Activated CD4-positive, alpha-beta T cell treated with anti-CD3 and anti-CD28 coated beads, Interleukin-2, amount 10 ng/mL, durations not matched to agents 24 days and 14 days (primary cell): ENCODE data around the gene STK11IP. TPM values are rescaled to one million over a fixed set of nuclear protein-coding genes. Genes with fewer than 3 reads are reported as not detected.
A peak's percentile ranks its signal among the peaks of the same experiment; 100 is the strongest.

Source experiments
- DNase-seq: peaks from one replicate; pipeline ENCODE4 v3.0.0; 2022
- H3K27ac Mint-ChIP-seq: one replicate; pipeline ENCODE4 v1.8.0; 2022; ENCODE audit warnings: mild to moderate bottlenecking, mixed read lengths
- H3K27me3 Mint-ChIP-seq: one replicate; pipeline ENCODE4 v1.8.0; 2022; ENCODE audit warnings: mixed read lengths
- H3K36me3 Mint-ChIP-seq: one replicate; pipeline ENCODE4 v1.8.0; 2022; ENCODE audit warnings: low read depth, mild to moderate bottlenecking, mixed read lengths
- H3K4me1 Mint-ChIP-seq: one replicate; pipeline ENCODE4 v1.8.0; 2021; ENCODE audit warnings: mixed read lengths
- H3K4me3 Mint-ChIP-seq: one replicate; pipeline ENCODE4 v1.8.0; 2022; ENCODE audit warnings: mild to moderate bottlenecking, moderate library complexity, mixed read lengths
- H3K9me3 Mint-ChIP-seq: one replicate; pipeline ENCODE4 v1.8.0; 2021; ENCODE audit warnings: mixed read lengths
- intact Hi-C: fragments of 100-400 bp; cut with micrococcal nuclease; formaldehyde crosslinking; loops from one replicate; pipeline ENCODE4 v1.15.1; 2023
- total RNA-seq: library from RNA; stranded (reverse); gene quantifications from 2 replicates; pipeline ENCODE4 v1.2.3, GENCODE V29; 2022

Gene STK11IP
- total RNA-seq, 1 donor from 2014 or later, result 35.0 TPM

DNA sequence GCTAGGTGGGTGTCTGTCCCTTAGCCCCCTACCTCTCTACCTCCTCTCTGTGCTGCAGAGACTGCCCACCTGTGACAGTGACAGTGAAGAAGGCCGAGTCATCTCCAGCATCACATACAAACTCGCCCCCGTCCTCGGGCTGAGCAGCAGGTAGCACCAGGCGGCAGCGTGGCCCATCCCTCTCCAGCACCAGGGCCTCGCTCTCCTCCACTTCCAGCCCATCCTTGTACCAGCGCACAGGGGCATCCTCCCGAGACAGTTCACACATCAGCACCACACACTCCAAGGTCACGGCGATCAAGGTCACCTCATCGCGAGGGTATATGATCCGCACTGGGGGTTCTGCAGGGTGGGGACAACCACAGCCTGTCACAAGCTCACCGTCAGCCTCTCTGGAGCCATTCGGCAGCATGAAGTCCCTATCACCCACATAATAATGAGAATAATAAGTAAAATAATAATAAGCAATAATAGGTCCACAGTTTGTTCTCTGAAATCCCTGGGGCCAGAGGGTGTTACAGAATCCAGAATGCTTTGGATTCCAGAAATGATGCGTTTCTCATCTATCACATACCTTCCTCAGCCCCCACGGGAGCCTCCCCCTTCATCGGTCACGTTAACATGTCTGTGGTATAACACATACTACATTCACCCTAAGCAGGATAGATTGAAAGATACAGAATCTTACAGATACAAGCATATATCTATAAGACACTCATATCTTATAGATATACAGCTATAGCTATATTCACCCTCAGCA is 38.3 kb upstream of the STK11IP start:
- Mint-ChIP-seq H3K4me3 (no peak overlapping the region), H3K4me1 (no peaks in the 10 kb centered on the region), H3K36me3 (no peaks in the 10 kb centered on the region), H3K9me3 (no peaks in the 10 kb centered on the region), H3K27ac (no peak overlapping the region), H3K27me3 (peaks cover 1% of the 10 kb centered on the region)
- DNase-seq, result no peak
- intact Hi-C loops, result no loop called here

DNA sequence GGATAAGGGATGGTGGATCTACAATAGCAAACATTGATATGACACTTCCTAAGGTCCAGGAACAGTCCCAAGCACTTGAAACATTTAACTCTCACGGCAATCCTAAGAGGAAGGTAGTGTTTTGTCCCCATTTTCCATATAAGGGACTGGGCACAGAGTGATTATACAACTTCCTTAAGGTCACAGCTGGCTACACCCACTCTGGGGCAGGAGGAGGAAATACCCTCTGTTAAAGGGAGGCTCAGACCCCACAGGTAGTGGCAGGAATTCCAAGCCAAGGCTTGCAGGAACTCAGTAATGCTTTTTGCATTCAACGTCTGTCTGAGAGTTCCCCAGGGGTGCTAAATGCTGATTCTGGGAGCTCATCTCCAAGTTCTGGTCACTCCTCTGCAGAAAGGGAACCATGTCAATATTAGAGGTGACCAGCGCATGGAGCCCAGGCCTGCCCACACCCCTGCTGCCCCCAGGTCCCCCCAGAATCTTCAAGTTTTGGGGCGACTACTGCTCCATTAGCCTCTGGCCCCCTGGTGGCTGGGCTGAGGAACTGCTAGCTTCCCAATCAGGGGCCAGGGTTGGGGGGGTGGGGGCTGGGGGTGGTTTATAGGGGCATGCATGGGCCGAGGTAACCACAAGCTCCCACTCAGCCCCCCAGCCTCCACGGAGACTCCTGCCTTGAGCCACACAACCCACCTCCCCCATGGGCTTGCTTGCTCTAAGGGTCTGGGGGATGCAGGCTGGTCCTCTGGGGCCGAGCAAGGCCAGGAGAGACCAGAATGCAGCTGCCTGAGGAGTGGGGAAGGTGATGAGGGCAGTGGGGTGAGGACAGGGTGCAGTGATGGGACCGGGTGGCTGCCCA is 37.4 kb upstream of the STK11IP start:
- no peak overlapping the region for H3K27ac Mint-ChIP-seq
- intact Hi-C loops, result no loop called here

DNA sequence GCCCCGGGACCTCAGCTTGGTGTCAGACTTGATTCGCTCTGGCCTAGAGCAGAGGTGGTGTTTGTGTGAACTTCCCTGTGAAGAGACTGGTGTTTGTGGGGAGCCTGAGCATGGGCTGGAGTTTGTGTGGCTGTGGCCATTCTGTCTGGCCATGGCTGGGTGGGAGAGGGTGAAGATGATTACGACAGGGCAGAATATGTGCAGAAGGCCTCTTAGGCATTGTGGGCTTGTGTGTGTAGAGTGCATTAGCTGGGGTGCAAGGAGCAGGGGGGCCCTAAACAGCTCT is 36.8 kb upstream of the STK11IP start:
- Mint-ChIP-seq H3K4me3 (no peak overlapping the region), H3K27ac (no peak overlapping the region), H3K4me1 (no peaks in the 10 kb centered on the region), H3K36me3 (no peaks in the 10 kb centered on the region), H3K27me3 (peaks cover 3% of the 10 kb centered on the region), H3K9me3 (no peaks in the 10 kb centered on the region)
- DNase-seq, result no peak
- intact Hi-C loops, result no loop called here

More for the DNA sequence above, 37.4 kb upstream of the STK11IP start:
- Mint-ChIP-seq H3K4me1 (no peaks in the 10 kb centered on the region), H3K36me3 (no peaks in the 10 kb centered on the region), H3K27me3 (peaks cover 3% of the 10 kb centered on the region), H3K9me3 (no peaks in the 10 kb centered on the region), H3K4me3 (no peak overlapping the region)
- peak; percentile 72 for DNase-seq

DNA sequence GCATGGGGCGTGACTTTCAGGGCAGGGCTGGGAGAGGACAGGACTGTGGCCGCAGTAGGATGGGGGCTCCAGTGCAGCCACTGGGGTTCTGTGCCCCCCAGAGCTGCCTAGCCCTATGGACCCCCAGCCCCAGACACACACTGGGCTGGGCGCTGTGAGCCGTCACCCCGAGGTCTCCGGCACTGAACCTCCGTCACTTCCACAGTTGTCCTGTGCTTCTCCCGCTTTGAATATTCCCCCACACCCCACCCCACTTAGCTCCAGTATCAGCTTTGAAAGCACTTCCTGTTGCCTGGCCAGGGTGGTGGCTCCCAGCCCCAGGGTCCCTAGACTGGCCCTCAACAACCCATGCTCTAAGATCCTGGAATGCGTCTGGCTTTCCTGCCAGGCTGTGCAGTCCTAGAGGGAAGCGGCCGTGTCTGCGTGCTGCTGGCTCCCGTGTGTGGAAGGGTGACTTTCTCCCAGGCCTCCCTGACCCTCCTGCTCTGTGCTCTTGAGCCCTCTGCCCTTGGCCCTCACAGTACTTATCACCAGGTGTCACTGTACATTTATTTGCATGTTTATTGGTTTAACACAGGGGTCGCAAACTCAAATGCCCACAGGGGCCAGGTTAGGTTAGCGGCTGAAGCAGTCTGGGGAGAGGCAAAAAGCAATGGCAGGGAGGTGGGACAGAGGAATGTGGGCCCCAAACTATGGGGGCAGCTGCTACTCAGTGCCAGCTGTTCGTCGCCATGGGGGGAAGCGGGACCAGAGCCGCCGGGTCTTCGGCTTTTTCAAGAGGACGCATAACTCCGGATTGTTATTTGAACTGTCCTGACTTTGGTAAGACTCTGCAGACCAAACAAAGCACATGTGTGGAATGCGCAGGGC is 36.2 kb upstream of the STK11IP start:
- H3K27me3 Mint-ChIP-seq, result peaks cover 3% of the 10 kb centered on the region
- H3K9me3 Mint-ChIP-seq, result no peaks in the 10 kb centered on the region
- no peak for DNase-seq
- H3K36me3 Mint-ChIP-seq, result no peaks in the 10 kb centered on the region
- intact Hi-C loops, result no loop called here
- H3K4me3 Mint-ChIP-seq, result no peak overlapping the region
- no peak overlapping the region for H3K27ac Mint-ChIP-seq
- no peaks in the 10 kb centered on the region for H3K4me1 Mint-ChIP-seq

DNA sequence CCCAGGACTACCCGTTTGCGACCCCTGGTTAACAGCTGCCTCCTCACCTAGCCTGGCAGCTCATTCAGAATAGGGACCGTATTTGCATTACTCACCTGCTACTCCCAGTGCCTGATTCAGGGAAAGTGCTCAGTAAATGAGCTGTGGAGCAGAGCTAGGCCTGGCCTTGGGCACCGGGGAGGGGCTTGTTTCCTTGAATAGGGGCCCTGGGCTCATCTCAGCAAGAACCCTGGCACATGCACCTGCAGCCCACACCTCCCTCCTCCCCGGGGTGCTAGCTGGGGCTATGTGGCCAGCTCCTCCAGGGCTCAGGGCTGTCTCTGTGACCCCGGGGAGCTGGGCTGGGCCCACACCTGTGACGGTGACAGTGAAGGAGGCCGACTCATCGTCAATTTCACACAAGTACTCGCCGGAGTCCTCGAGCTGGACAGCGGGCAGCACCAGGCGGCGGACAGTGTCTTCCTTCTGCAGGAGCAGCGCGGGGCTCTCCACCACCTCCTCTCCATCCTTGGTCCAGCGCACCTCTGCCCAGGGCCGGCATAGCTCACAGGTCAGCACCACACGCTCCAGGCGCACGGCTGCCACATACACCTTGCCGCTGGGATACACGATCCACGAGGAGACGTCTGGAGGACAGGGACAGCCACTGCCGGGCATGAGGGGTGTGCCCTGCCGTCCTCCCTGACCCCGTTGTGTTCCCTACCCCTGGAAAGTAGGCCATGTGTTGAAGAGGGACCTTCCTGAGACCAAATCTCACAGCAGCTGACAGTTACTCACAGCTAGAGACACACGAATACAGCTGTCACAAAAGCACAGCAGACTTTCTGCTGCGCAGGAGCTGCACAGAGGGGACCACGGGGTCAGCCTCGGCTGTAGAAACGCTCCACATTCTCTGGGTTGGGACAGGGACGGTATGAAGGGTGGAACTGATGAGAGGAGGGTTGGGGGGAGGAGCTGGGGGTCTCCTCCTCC is 35.3 kb upstream of the STK11IP start:
- intact Hi-C loops, result no loop called here
- Mint-ChIP-seq H3K4me1 (no peaks in the 10 kb centered on the region), H3K27ac (no peak overlapping the region), H3K9me3 (no peaks in the 10 kb centered on the region), H3K27me3 (peaks cover 3% of the 10 kb centered on the region), H3K4me3 (no peak overlapping the region), H3K36me3 (no peaks in the 10 kb centered on the region)
- no peak for DNase-seq

DNA sequence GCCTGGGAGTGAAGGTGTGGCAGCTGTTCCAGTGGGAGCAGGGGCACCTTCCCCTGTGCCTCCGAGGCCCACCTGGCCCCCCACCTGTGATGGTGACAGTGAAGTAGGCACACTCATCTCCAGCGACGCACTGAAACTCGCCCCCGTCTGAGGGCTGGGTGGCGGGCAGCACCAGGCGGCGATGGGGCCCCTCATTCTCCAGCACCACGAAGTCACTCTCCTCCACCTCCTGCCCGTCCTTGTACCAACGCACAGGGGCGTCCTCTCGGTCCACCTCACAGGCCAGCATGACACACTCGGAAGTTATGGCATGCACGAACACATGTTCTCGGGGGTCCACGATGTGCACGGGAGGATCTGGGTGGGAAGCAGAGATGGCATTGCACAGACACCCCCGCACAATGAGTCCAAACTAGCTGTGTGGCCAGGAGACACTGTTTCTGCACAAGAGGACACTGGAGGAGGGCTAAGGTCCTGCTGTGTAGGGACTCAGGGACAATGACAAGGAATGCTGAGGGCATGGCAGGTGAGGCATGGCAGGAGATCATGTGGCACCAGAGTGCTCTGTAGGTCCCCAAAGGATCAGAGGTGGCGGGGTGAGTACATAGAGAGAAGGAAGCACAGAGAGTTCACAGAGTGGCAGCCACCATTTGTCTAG is 34.3 kb upstream of the STK11IP start:
- H3K9me3 Mint-ChIP-seq, result no peaks in the 10 kb centered on the region
- no peaks in the 10 kb centered on the region for H3K36me3 Mint-ChIP-seq
- intact Hi-C loops, result no loop called here
- H3K27ac Mint-ChIP-seq, result no peak overlapping the region
- H3K4me1 Mint-ChIP-seq, result no peaks in the 10 kb centered on the region
- no peak for DNase-seq
- H3K4me3 Mint-ChIP-seq, result no peak overlapping the region
- H3K27me3 Mint-ChIP-seq, result peaks cover 6% of the 10 kb centered on the region

DNA sequence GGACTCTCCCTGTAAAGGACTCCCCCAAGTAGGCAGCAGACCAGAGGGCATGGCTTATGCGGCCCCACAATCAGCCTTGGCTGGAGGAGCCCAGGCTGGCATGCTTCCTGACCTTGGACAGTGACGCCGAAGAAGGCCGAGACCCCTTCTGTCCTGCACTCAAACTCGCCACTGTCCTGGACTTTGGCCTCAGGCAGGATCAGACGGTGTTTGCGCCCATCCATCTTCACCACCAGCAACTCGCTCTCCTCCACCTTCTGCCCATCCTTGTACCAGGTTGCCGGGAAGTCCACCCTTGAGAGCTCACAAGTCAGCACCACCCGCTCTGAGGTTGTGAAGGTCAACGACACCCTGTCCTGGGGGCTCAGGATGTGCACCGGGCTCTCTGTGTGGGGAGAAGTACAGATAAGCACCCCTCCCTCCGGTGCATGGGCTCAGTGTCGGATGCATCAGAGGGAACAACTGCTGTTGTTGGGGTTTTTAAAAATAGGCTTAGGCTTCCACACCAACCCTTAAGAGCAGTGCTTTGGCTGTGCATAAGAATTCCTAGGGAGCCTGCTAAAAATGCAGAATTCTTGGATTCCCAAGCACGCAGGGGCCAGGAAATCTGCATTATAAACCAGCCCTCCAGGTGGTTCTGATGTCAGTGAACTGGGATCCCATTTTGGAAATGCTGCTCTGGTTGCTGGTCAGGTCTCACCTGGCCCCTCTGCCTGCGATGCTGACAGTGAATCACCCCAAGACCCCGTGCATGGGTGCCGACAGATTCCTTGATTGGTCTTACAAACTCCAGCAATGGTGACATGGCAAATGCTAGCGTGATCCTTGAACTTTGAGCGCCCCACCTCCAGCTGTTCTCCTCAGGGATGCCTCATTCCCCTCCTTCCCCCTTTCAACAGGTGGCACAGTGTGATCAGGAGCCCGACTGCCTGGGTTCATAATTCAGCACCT is 32.3 kb upstream of the STK11IP start:
- H3K9me3 Mint-ChIP-seq, result no peaks in the 10 kb centered on the region
- intact Hi-C loops, result no loop called here
- H3K4me3 Mint-ChIP-seq, result no peak overlapping the region
- no peaks in the 10 kb centered on the region for H3K4me1 Mint-ChIP-seq
- H3K36me3 Mint-ChIP-seq, result no peaks in the 10 kb centered on the region
- DNase-seq, result no peak
- H3K27me3 Mint-ChIP-seq, result peaks cover 21% of the 10 kb centered on the region
- H3K27ac Mint-ChIP-seq, result no peak overlapping the region

DNA sequence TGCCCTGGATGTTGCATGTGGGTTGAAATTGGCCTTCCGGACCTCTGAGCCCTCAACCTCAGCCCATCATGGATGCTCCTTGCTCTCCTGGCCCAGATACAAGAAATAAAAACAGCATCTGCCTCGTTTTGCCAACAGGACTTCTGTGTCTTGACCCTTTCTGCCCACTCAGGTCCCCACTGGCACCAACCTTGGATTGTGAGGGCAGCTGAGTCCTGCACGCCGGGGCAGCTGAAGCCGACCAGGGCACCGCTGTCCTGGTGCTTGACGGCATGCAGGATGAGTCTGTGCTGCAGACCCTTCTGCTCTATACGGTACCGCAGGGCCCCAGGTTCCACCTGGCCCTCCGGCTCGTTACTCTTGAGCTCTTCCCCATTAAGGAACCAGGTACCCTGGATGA is 31.0 kb upstream of the STK11IP start:
- DNase-seq, result no peak
- Mint-ChIP-seq H3K36me3 (no peaks in the 10 kb centered on the region), H3K27me3 (peaks cover 23% of the 10 kb centered on the region), H3K9me3 (no peaks in the 10 kb centered on the region), H3K4me1 (no peaks in the 10 kb centered on the region), H3K27ac (no peak overlapping the region), H3K4me3 (no peak overlapping the region)
- intact Hi-C loops, result no loop called here

DNA sequence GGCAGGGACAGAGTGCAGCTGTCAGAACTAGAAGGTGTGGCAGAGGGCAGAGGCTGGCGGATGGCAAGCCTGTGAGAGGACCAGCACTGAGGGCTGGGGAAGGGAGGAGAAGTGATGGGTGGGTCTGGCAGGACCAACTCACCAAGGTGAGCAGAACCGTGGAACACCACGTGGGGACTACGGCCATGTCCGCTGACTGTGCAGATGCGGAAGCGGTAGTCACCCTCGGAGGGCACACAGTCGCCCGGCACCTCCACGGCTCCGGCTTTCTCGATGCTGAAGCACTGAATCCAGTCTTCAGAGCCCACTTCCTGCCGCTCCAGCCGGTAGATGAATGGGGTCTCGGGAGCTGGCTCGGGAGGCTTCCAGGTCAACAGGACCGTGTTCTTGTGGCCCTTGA is 30.5 kb upstream of the STK11IP start:
- H3K36me3 Mint-ChIP-seq, result no peaks in the 10 kb centered on the region
- intact Hi-C loops, result no loop called here
- no peak for DNase-seq
- no peaks in the 10 kb centered on the region for H3K9me3 Mint-ChIP-seq
- no peak overlapping the region for H3K27ac Mint-ChIP-seq
- no peak overlapping the region for H3K4me3 Mint-ChIP-seq
- peaks cover 28% of the 10 kb centered on the region for H3K27me3 Mint-ChIP-seq
- H3K4me1 Mint-ChIP-seq, result no peaks in the 10 kb centered on the region

DNA sequence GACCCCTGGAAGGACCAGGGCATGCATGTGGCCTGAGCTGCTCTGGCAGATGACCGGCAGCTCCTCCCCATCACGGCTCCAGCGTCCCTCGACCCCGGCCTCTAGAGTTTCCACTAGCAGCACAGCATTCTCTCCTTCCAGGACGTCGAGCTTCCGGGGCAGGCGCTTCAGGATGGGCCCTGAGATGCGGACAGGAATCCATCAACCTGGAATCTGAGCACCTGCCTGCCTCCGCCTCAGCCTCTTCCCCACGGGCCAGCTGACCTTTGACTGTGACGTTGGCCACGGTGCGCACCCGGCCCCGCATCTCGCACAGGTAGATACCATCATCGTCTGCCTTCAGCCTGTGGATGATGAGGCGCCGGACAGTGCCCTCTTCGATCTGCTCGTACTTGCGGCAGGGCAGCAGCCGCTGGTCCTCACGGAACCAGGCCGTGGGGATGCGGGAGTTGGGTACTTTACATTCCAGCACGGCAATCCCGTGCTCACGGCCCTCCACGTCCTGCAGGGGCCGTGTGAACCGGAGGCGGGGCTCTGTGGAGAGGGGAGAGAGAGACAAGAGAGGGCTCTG is 29.8 kb upstream of the STK11IP start:
- no peaks in the 10 kb centered on the region for H3K9me3 Mint-ChIP-seq
- no peaks in the 10 kb centered on the region for H3K36me3 Mint-ChIP-seq
- no peak overlapping the region for H3K27ac Mint-ChIP-seq
- H3K27me3 Mint-ChIP-seq, result peaks cover 36% of the 10 kb centered on the region
- no peak for DNase-seq
- no peak overlapping the region for H3K4me3 Mint-ChIP-seq
- H3K4me1 Mint-ChIP-seq, result no peaks in the 10 kb centered on the region
- intact Hi-C loops, result no loop called here

DNA sequence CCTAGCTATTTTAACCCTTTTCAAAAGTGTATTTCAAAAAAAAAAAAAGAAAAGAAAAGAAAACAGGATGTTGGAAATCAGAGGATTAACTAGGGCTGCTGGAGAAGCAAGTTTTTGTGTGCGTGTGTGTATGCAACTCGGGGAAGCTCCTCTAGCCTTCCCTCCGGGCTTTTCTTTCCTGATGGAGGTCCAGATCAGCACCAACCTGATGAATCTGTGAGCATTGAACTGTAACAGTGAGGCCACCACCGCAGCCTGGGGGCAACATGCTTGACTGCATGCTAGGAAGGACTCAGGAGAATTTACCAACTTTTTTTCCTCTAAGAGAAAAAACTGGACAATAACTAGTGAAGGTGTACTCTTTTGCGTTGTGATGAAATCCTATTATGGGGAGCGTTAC is 28.6 kb upstream of the STK11IP start:
- no peaks in the 10 kb centered on the region for H3K4me1 Mint-ChIP-seq
- intact Hi-C loops, result no loop called here
- DNase-seq, result no peak
- no peaks in the 10 kb centered on the region for H3K9me3 Mint-ChIP-seq
- H3K27me3 Mint-ChIP-seq, result peaks cover 44% of the 10 kb centered on the region
- H3K36me3 Mint-ChIP-seq, result no peaks in the 10 kb centered on the region
- no peak overlapping the region for H3K27ac Mint-ChIP-seq
- H3K4me3 Mint-ChIP-seq, result no peak overlapping the region

DNA sequence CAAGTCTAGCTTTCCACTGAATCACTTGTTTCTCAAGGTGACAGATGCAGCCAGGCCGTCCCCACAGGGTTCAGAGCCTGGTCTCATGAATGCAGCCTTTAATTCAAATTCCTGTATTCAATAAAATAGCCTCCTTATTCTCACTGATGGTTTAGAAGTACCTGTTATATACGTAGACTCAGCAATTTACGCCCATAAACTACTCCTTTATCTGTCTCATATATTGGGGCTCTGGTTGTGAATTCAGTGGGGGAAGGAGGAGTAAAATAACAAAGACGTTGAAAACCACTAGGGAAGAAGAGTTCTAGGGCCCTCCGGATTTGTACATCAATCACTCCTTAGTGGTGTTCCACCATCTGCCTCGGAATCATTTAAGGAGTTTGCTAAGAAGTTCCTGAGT is 28.0 kb upstream of the STK11IP start:
- H3K4me1 Mint-ChIP-seq, result no peaks in the 10 kb centered on the region
- intact Hi-C loops, result no loop called here
- no peaks in the 10 kb centered on the region for H3K36me3 Mint-ChIP-seq
- H3K4me3 Mint-ChIP-seq, result no peak overlapping the region
- peaks cover 41% of the 10 kb centered on the region for H3K27me3 Mint-ChIP-seq
- no peak overlapping the region for H3K27ac Mint-ChIP-seq
- H3K9me3 Mint-ChIP-seq, result no peaks in the 10 kb centered on the region
- DNase-seq, result no peak
